ENCODE measurements around the gene C12orf60. TPM values are rescaled to one million over a fixed set of nuclear protein-coding genes. Genes with fewer than 3 reads are reported as not detected.

The C12orf60 gene
- total RNA-seq, 4 donors from 2014 or later = 0.77 to 16.5 (median 0.95) TPM

DNA sequence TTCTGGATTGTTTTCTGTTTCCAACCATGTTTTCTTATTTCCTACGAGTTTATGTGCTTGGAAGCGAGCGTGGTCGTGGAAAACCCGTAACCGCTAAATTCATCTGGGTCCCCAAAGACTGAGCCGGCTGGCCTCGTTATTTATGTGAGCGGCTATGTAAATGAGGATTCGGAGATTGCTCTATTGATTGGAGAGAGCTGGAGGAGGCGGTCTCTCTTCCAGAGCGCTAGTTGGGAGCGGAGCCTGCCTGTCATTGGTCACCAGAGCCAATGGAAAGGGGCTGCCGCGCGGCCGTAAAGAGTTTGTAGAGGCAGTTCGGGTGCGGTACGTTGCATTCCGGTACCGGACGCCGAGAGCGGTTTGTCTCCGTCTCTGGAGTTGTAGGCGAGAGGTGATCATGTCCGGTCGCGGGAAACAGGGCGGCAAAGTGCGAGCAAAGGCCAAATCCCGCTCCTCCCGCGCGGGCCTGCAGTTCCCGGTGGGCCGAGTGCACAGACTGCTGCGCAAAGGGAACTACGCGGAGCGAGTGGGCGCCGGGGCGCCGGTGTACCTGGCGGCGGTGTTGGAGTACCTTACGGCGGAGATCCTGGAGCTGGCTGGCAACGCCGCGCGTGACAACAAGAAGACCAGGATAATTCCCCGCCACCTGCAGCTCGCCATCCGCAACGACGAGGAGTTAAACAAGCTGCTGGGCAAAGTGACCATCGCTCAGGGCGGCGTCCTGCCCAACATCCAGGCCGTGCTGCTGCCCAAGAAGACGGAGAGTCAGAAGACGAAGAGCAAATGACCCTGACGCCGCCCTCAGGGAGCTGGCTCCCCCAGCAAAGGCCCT, 29.2 kb upstream of the C12orf60 start:
- intact Hi-C loops (cut with DNase I; ENCODE audit: low total_unique reads) = no loop called here
- DNase-seq = peak; percentile 94 to 98
- Histone ChIP-seq H3K4me3 (peak overlapping the region; percentile 76 to 80), H3K27ac (peak overlapping the region; percentile 91 to 92), H3K36me3 (no peaks in the 10 kb centered on the region), H3K4me1 (no peaks in the 10 kb centered on the region), H3K9me3 (no peaks in the 10 kb centered on the region), H3K27me3 (no peaks in the 10 kb centered on the region)
- peak; percentile 97 for TF ChIP-seq POLR2A (IDR thresholded peaks at IDR 0.05)
- TF ChIP-seq, protein P1, sequence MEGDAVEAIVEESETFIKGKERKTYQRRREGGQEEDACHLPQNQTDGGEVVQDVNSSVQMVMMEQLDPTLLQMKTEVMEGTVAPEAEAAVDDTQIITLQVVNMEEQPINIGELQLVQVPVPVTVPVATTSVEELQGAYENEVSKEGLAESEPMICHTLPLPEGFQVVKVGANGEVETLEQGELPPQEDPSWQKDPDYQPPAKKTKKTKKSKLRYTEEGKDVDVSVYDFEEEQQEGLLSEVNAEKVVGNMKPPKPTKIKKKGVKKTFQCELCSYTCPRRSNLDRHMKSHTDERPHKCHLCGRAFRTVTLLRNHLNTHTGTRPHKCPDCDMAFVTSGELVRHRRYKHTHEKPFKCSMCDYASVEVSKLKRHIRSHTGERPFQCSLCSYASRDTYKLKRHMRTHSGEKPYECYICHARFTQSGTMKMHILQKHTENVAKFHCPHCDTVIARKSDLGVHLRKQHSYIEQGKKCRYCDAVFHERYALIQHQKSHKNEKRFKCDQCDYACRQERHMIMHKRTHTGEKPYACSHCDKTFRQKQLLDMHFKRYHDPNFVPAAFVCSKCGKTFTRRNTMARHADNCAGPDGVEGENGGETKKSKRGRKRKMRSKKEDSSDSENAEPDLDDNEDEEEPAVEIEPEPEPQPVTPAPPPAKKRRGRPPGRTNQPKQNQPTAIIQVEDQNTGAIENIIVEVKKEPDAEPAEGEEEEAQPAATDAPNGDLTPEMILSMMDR (IDR thresholded peaks at IDR 0.05) = peak in 1 of 4 experiments; percentile 29

DNA sequence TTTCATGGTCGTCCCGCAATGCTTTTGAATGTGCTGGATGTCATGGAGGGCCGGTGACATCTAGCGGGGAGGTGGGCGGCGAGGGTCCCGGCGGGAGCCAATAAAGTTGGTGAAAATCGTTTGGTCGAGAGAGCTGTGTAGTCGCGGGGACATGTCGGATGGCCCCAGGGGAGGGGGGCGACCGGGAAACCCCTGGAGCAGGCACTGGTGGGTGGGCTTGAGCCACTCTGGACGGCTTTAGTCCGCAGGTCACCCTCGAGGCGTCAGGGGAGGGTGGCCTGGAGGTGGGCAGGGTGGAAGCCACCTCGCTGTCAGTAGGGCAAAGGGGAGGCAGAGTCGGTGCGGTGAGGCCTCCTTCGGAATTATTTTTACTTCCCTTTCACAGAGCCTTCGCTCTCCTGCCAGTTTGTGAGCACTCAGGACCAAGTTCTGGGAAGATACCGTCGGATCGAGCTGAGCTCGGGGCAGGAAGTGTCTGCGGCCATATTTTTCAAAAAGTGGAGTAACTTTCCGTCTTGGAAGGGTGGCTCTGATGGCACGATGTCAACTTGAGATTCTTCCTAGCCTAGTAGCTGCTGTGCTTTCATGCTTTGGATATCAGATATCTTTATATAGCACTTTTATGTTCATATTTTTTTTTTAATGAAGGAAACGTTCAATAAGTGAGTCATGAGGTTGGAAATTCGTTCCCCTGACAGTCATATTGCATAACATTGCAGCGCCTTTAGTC, 28.4 kb upstream of the C12orf60 start:
- Histone ChIP-seq H3K4me1 (no peaks in the 10 kb centered on the region), H3K9me3 (no peaks in the 10 kb centered on the region), H3K27me3 (no peaks in the 10 kb centered on the region), H3K27ac (peak overlapping the region; percentile 91 to 92), H3K4me3 (peak overlapping the region; percentile 76 to 80), H3K36me3 (no peaks in the 10 kb centered on the region)
- DNase-seq = peak; percentile 53 to 70
- intact Hi-C loops (cut with DNase I; ENCODE audit: low total_unique reads) = no loop called here
- TF ChIP-seq, protein P1 (IDR thresholded peaks at IDR 0.05) = peak in 1 of 4 experiments; percentile 3
- peak in 1 of 2 donors; percentile 6 for TF ChIP-seq POLR2A (IDR thresholded peaks at IDR 0.05)

DNA sequence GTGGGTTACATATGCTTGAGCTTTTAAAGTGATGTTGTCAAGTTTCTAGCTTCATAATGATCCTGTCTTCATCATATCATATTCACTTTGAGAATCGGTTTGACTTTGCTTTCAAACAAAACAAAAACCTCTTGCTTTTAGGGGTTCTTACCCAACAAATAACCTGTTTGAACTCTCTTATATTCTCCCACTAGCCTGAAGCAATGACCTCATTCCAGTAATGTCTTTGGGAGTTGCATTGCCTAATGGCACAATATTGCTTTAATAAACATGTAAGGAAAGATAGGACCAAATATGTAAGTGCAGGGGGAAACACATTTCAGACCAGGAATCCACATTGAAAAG, 27.9 kb upstream of the C12orf60 start:
- no peaks in the 10 kb centered on the region for H3K27me3 ChIP-seq
- H3K9me3 ChIP-seq = no peaks in the 10 kb centered on the region
- peak overlapping the region; percentile 76 to 80 for H3K4me3 ChIP-seq
- no peaks in the 10 kb centered on the region for H3K4me1 ChIP-seq
- no peak for DNase-seq
- peak overlapping the region; percentile 91 to 92 for H3K27ac ChIP-seq
- no peaks in the 10 kb centered on the region for H3K36me3 ChIP-seq
- TF ChIP-seq, protein P1 (IDR thresholded peaks at IDR 0.05) = no peak
- no peak for TF ChIP-seq POLR2A (IDR thresholded peaks at IDR 0.05)
- intact Hi-C loops (cut with DNase I; ENCODE audit: low total_unique reads) = no loop called here

DNA sequence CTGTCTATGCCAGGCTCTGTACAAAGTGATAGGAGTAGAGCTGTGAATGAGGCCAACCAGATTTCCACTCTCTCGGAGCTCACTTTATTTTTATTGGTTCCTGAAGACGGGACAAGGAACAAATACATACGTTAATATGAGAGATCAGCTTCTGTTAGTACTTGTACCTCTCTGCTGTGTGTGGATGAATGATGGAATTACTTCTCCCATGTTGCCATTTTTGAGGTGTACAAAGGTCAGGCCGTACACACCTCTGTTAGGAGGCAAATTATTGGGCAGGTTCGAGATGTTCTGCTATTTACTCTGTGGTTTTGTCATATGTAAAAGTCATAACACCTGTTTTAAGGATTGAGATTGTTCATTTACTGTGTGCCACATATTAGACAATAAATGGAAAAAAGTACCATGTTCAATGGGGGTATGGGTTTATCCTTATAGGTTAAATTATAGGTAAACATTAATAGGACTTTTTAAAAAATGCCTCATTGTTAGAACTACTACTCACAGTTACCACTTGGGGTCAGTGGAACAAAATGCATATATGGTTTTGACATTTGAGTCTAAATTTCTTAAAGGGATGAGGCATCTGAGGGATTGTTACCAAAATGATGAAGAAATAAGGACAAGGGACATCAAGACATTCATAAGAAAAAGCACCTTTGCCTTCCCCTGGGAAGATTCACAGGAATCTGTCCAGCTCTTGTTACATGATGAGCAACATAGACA, 27.1 kb upstream of the C12orf60 start:
- Histone ChIP-seq H3K4me3 (peak overlapping the region in 1 of 2 donors; percentile 76), H3K27ac (peak overlapping the region; percentile 91 to 92), H3K27me3 (no peaks in the 10 kb centered on the region), H3K9me3 (no peaks in the 10 kb centered on the region), H3K36me3 (no peaks in the 10 kb centered on the region), H3K4me1 (no peaks in the 10 kb centered on the region)
- intact Hi-C loops (cut with DNase I; ENCODE audit: low total_unique reads) = no loop called here
- no peak for TF ChIP-seq POLR2A (IDR thresholded peaks at IDR 0.05)
- TF ChIP-seq, protein P1 (IDR thresholded peaks at IDR 0.05) = no peak
- no peak for DNase-seq
